ENCODE results near the gene RNASE13.

GRCh38 chr14:21074398-21075272, 40.0 kb upstream of the RNASE13 start:
- TF ChIP-seq REST (IDR thresholded peaks at IDR 0.05; ENCODE audit: low read depth) (no peak), EZH2phosphoT487 (IDR thresholded peaks at IDR 0.05; ENCODE audit: borderline replicate concordance) (no peak), CTCF (IDR thresholded peaks at IDR 0.05 in 2 of 3, conservative IDR thresholded peaks at IDR 0.05 in 1 of 3; ENCODE audit: borderline replicate concordance in 1 of 3, insufficient read depth in 1 of 3, low read depth in 2 of 3, low read length in 2 of 3) (no peak), ELF1 (IDR thresholded peaks at IDR 0.05; ENCODE audit: borderline replicate concordance, low read depth) (no peak)
